Motor neuron (in vitro differentiated cells): ENCODE results near the gene HOPX. TPM values are rescaled to one million over a fixed set of nuclear protein-coding genes. Genes with fewer than 3 reads are reported as not detected.

Experiments
- ATAC-seq, 8 experiments: fragments of 200-7000 bp; cut with Tn5 transposase; replicated peaks in 6 of 8; 2 replicates each; pipeline ENCODE4 v1.8.0; 2021; ENCODE audit warnings: mild to moderate bottlenecking in 8 of 8, moderate library complexity in 8 of 8
- H3K27ac ChIP-seq, 2 donors: fragments of 250-450 bp; sonication (Bioruptor Pico); 2 replicates each; pipeline ENCODE4 v1.9.0; 2021; ENCODE audit warnings: antibody characterized with exemption in 2 of 2, mild to moderate bottlenecking in 2 of 2, moderate library complexity in 1 of 2
- H3K4me1 ChIP-seq, 2 donors: fragments of 250-450 bp; sonication (Bioruptor Pico); replicated peaks in 1 of 2; 2 replicates each; pipeline ENCODE4 v1.6.1; 2021; ENCODE audit warnings: antibody characterized with exemption in 2 of 2, mild to moderate bottlenecking in 2 of 2, moderate library complexity in 1 of 2
- H3K4me3 ChIP-seq, 5 donors: fragments of 250-450 bp; sonication (Bioruptor Pico); 2 replicates each; pipeline ENCODE4 v1.9.0; 2021; ENCODE audit warnings: antibody characterized with exemption in 5 of 5, mild to moderate bottlenecking in 5 of 5, moderate library complexity in 4 of 5
- WGBS, 10 experiments: fragments of 450-650 bp; shearing (Covaris generic); methylation state at CpG; one replicate each; pipeline ENCODE4 v1.0.0; 2022; 5-methylcytosine and 5-hydroxymethylcytosine counted together
- in situ Hi-C, 9 experiments: fragments of 400-800 bp; cut with MboI; loops; one replicate each; pipeline ENCODE4 v1.15.0; 2021; ENCODE audit warnings: low sequenced_read_pairs in 9 of 9, low pct_unique_long_range_greater_than_20kb in 2 of 9; ENCODE audit not compliant: unreplicated experiment in 9 of 9
- total RNA-seq, 8 experiments: library from RNA; unstranded; fragments of 300-600 nt; gene quantifications; 2 replicates each; pipeline versions ENCODE4 v1.2.3 to v1.2.4, GENCODE V29; 2022

The HOPX gene
- total RNA-seq, 8 experiments from 2014 or later = 0.24 to 127 (median 1.8) TPM; not detected in 1

DNA sequence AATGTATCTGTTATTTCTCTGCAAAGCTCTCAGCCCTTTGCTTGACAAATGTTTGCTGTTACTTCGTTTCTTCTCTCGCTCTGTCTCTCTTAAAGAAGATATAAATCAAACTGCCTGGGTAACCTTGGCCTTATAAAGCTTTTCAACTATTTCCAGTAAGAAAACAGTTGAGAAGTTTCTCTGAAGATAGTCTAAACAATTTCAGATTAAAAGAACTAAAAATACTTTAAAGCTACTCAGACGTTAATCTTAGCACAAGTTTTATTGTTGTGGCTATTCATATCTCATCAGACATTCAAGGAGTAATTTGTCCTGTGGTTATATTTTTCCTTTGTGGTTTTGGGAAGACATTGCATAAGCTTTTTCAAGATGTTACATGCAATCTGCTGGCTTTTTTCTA is 22.6 kb downstream of the HOPX start:
- 0 to 87% (median 57%) methylated on average over 1 to 3 of the region's 3 CpGs; no CpG with 5 or more reads in 1 of the 10 experiments for WGBS, 10 experiments
- Histone ChIP-seq H3K4me1 (peaks cover 0 to 8% of the 10 kb centered on the region in 2 donors), H3K4me3 (no peak overlapping the region), H3K27ac (no peak overlapping the region)
- in situ Hi-C loops = no loop called here
- ATAC-seq = no peak

DNA sequence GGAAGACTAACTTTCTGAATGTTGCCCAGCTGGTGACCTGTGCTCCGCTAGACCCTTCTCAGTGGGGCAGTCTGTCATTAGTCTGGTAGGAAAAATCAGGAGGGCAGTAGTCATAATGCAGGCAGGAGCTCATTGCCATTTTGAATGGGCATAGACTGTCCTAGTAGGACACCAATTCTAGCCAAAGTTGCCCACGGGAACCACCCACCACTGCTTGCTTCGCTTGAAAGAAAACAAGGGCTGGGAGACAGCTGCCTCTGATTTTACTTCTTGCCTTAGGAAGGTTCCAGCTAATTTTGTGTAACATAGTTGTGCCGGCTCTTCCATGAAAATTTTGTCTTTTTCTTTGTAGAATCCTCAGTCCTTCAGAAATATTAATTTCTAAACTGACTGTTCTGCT is 23.3 kb downstream of the HOPX start:
- Histone ChIP-seq H3K4me3 (no peak overlapping the region), H3K27ac (no peak overlapping the region), H3K4me1 (peaks cover 0 to 8% of the 10 kb centered on the region in 2 donors)
- 34 to 100% (median 82%) methylated on average over 1 to 4 of the region's 4 CpGs; no CpG with 5 or more reads in 1 of the 10 experiments for WGBS, 10 experiments
- ATAC-seq = no peak
- in situ Hi-C loops = no loop called here

DNA sequence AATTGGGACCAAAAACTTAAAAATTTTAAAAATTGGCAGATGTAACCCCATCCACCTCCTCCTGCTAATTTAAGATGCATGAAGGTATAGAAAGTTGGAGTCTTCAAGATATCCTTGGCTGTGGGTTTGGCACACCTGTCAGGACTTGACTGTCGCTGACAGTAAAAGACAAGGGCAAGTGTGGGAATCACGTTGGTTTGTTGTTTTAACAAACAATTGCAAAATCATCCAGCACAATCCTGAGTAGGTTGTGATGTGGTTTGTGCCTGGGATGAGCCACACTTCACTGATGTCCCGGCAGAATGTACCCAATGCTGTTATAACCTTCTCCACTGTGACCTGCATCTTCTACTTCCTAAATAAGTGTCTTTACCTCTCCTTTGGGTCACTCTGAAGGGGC is 24.0 kb downstream of the HOPX start:
- no peak for ATAC-seq
- Histone ChIP-seq H3K4me3 (no peak overlapping the region), H3K27ac (no peak overlapping the region), H3K4me1 (peaks cover 0 to 8% of the 10 kb centered on the region in 2 donors)
- in situ Hi-C loops = no loop called here
- 0 to 90% (median 70%) methylated on average over 1 to 3 of the region's 3 CpGs; no CpG with 5 or more reads in 3 of the 10 experiments for WGBS, 10 experiments

DNA sequence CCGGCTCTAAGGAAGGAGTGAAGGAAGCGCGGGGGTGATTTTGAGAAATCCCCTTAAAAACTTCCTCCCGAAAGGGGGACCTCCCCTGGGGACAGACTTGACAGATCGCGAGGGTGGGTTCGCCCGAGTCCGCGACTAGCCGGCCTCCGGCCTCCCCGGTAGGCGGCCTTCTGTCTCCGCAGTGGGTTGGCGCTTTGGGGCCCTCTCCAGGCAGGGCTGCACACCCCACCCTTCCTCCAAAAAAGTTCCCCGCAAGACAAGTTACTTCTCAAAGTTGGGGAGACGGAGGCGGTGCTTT is 24.8 kb downstream of the HOPX start:
- in situ Hi-C loops = no loop called here
- Histone ChIP-seq H3K4me1 (peaks cover 0 to 8% of the 10 kb centered on the region in 2 donors), H3K27ac (no peak overlapping the region), H3K4me3 (peak overlapping the region; percentile 42 to 58 (median 45))
- WGBS, 10 experiments = 7 to 90% (median 18%) methylated on average over 1 to 6 of the region's 19 CpGs; no CpG with 5 or more reads in 6 of the 10 experiments
- ATAC-seq = peak in 6 of 8 experiments; percentile 27 to 36 (median 33)

DNA sequence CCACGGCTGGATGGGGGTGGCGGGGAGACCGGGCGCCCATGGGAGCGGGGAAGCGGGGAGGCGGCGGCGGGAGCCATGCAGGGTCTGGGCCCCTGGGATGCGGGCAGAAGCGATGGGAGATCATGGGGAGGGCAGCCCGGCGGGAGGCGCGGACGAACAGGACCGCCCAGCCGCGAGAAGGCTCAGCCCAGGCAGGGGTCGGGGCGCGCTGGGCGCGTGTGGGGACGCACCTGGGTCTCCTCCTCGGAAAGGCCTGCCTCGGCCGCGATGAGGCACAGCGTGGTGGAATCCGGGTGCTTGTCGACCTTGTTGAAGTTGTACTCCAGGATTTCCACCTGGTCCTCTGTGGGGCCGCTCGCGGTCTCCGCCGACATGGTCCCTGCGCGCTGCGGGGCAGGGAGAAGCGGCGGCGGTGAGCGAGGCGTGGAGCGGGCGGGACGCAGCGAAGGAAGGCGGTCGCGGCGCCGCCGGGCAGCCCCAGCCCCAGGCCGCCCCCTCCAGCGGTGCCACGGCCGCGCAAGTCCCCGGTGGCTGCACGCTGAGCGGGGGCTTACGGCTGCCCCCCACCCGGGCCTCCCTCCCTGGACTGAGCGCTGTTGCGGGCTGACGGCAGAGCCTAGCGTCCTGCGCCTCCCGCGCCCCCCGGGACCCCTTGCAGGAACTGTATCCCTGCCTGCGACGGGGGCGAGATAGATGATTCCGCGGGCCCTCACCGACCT is 25.3 kb downstream of the HOPX start:
- Histone ChIP-seq H3K27ac (peak overlapping the region in 1 of 2 donors; percentile 6), H3K4me3 (peak overlapping the region; percentile 42 to 58 (median 45)), H3K4me1 (peaks cover 0 to 8% of the 10 kb centered on the region in 2 donors)
- in situ Hi-C loops = no loop called here
- ATAC-seq = peak; percentile 34 to 82 (median 76)
- no CpG with 5 or more reads among the region's 79 CpGs for WGBS, 10 experiments

DNA sequence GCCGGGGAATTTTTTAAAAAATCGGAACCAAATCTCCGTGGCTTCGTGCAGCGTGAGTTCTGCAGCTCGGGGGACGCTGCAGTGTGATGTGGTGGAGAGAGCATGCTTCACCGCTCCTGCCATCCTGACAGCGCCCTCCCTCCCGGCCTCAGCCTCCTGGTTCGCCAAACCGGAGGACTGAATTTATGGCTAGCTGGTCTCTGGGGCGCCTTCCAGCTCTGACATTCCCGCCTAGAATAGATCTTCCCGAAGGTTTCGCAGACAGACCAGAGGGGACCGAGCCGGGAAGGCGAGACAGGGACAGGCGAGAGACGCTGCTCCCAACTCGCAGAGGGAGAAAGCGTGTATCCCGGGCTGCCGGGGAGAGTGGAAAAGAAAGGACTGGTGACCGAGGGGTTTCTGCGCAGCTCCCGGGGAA is 25.9 kb downstream of the HOPX start:
- Histone ChIP-seq H3K4me1 (peaks cover 0 to 8% of the 10 kb centered on the region in 2 donors), H3K4me3 (peak overlapping the region; percentile 42 to 58 (median 45)), H3K27ac (peak overlapping the region in 1 of 2 donors; percentile 6)
- ATAC-seq = peak; percentile 44 to 86 (median 76)
- WGBS, 10 experiments = 0 to 10% (median 1%) methylated on average over 1 to 9 of the region's 28 CpGs; no CpG with 5 or more reads in 2 of the 10 experiments
- in situ Hi-C loops = no loop called here

DNA sequence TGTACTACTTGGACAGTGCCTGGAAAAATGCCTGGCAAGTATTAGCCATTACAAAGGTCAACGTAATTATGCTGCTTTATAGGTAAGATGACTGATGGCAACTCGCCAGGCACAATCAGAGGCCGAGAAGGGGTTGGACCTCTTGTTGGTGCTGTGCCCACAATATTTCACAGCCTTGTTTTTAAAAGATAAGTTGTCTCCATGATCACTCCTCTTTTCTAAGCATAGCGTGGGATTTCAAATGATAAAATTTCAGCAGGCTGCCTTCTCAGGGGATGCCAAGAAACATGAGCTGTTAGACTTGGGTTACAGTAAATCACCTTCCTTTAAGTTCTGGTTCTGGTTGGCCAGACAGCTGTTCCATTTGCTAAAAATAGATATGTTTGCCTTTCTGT is 26.9 kb downstream of the HOPX start:
- no peak overlapping the region for H3K4me3 ChIP-seq
- 0 to 100% (median 76%) methylated on average over 1 to 4 of the region's 4 CpGs; no CpG with 5 or more reads in 3 of the 10 experiments for WGBS, 10 experiments
- peaks cover 0 to 8% of the 10 kb centered on the region in 2 donors for H3K4me1 ChIP-seq
- no peak overlapping the region for H3K27ac ChIP-seq
- no peak for ATAC-seq
- in situ Hi-C loops = no loop called here

DNA sequence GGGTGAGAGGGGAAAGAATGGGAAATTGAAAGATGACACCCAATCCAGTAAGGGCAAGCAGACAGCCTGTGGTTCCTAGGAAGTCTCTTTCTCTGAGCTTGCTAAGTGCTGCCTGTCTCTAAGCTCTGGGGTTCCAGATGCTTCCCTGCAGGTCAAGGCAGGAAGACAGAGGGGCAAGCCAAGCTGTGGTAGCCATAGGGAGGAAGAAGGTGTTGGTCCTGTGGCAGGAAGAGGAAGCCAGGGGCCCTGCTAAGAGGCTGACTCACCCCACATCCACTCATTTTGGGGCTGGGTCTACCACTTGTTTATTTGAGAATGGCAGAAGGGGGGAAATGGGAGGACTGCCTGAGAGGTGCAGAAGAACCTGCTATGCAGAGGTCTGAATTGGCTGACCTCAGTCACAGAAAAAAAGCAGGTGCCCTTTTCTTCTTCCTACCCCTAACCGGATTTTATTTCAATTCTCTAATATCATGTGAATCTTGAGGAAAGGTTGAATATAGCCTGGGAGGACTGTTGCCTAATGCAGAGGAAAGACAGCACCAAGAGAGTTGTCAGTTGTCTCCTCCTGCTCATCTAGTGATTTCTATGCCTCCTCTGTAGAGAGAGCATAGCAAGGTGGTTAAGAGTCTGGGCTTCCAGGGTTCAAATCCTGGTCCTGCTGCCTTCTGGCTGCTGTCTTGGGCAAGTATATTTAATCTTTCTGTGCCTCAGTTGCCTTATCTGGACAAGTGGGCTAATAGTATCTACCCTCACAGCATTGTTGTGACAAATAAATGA is 27.4 kb downstream of the HOPX start:
- ATAC-seq = no peak
- 33 to 63% (median 44%) methylated on average over 1 of the region's 1 CpG; no CpG with 5 or more reads in 7 of the 10 experiments for WGBS, 10 experiments
- Histone ChIP-seq H3K4me3 (no peak overlapping the region), H3K4me1 (peaks cover 0 to 8% of the 10 kb centered on the region in 2 donors), H3K27ac (no peak overlapping the region)
- in situ Hi-C loops = no loop called here

DNA sequence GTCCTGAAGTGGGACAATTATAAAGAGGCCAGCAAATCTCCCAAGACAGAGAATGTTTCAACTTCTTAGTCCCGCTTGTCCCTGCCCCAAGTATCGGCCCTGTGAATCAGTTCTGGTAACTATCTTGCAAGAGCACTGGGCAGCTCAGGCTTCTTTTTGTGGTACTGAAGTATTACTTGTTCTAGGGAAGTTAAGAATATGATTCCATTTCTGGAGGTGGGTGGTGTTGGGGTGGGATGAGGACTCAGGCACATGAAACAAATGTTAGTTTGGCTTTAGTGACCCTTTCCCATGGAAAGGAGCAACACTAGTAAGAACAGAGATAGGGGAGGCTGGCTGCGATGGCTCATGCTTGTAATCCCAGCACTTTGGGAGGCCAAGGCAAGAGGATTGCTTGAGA is 28.9 kb downstream of the HOPX start:
- Histone ChIP-seq H3K4me1 (peaks cover 0 to 8% of the 10 kb centered on the region in 2 donors), H3K27ac (no peak overlapping the region), H3K4me3 (no peak overlapping the region)
- in situ Hi-C loops = no loop called here
- 63 to 90% (median 76%) methylated on average over 1 to 2 of the region's 3 CpGs; no CpG with 5 or more reads in 4 of the 10 experiments for WGBS, 10 experiments
- ATAC-seq = no peak

DNA sequence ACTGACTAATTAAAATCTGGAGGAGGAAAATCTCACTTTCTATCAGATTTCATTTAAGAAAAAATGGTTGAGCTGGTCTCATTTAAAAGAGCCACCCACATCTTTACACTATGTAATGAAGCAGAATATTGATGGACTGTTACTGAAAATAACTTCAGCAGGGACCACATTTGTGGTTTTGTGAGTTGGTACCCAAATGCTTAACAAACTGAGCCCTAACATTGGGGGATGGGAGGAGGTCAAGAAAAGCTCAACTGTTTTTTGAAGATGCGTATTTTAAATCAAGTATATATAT is 30.1 kb downstream of the HOPX start:
- Histone ChIP-seq H3K27ac (no peak overlapping the region), H3K4me3 (no peak overlapping the region), H3K4me1 (peaks cover 0 to 8% of the 10 kb centered on the region in 2 donors)
- 80 to 100% (median 100%) methylated on average over 1 of the region's 1 CpG; no CpG with 5 or more reads in 2 of the 10 experiments for WGBS, 10 experiments
- no peak for ATAC-seq
- in situ Hi-C loops = no loop called here

DNA sequence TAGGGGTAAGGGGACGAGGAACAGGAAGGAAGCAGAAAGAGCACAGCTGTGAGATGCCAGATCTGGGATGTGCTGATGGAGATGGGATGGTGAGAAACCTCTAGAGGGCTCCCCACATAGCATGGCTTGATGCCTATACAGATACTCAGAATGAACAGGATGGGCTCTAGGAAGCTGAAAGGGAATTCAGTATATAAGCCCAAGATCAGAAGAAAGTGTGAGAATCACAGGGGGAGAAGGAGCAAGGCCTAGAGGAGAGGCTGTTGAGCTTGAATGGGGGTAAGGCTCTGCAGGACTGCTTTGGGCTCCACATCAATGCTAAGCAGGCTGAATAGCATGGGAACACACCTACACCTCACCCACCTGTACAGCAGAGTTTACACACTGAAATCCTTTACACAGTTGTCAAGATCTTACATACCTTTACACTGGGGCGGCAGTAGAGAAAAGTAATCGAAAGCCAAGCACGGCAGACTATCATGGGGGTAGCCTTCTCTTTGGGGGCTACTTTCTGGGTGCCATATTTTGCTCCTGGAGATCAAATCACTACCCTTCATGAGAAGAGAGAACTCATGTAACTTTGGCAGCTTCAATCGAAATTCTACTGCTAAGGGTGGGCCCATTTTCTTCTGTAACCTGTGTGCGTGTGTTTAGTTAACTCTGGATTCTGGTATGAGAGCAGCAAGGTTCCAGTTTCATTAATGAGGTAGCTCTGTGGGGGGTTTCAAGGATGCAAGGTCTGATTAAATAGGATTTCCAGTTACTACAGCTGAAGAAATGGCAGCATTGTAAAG is 30.6 kb downstream of the HOPX start:
- no peak for ATAC-seq
- peaks cover 0 to 8% of the 10 kb centered on the region in 2 donors for H3K4me1 ChIP-seq
- H3K27ac ChIP-seq = no peak overlapping the region
- WGBS, 10 experiments = 0 to 86% (median 60%) methylated on average over 1 to 6 of the region's 6 CpGs; no CpG with 5 or more reads in 1 of the 10 experiments
- in situ Hi-C loops = no loop called here
- no peak overlapping the region for H3K4me3 ChIP-seq

DNA sequence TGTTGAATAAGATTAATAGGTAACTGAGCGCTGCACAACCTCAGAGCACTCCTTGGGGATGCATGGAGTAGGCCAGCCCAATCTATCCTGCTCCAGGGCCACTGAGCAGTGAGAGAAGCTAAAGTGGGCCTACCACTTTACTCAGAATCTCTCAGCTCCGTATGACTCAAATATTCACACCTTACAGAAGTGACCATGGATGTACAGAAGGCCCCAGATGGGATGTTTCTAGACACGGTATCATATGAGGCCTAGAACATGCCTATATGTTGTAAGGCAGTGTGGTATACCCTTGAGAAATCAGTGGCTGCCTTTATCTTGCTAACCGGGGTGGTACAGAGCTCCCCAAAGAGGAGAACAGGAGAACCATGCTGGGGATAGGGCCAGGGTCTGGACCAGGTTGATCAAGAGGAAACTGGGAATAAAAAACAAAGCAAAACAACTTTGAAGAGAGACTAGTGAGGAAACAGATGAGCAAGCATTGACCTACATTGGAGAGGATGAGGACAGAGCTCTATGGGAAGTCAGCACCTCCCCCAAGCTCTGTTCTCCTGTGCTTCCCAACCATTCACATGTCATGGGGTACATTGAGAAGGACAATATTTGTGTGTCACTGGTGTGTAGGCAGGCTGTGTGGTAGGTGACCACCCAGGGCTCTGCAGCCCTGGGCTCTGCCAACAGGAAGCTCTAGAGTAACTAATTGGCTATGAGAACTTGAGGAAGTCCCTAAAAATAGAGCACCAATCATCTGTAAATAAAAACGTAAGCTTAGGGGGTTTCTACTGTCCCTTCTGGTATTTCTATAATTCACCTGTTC is 31.4 kb downstream of the HOPX start:
- Histone ChIP-seq H3K4me3 (no peak overlapping the region), H3K4me1 (peaks cover 0 to 5% of the 10 kb centered on the region in 2 donors), H3K27ac (no peak overlapping the region)
- 30 to 100% (median 67%) methylated on average over 1 to 5 of the region's 5 CpGs; no CpG with 5 or more reads in 1 of the 10 experiments for WGBS, 10 experiments
- no peak for ATAC-seq
- in situ Hi-C loops = no loop called here
